Activated naive CD4-positive, alpha-beta T cell treated with anti-CD3 and anti-CD28 coated beads, Interleukin-2, amount 50 U/mL, for 72 hours (primary cell): ENCODE data around the gene LYPD1. TPM values are rescaled to one million over a fixed set of nuclear protein-coding genes. Genes with fewer than 3 reads are reported as not detected.
"Not testable (repeated sequence)": the region's sequence is repeated elsewhere in the genome, so short reads cannot be mapped to it uniquely, and the experiment has no call there.

ENCODE experiments used
- ATAC-seq, 2 donors: fragments of 150-1000 bp; cut with Tn5 transposase; 2 replicates each; pipeline ENCODE4 v1.10.0; 2021; ENCODE audit warnings: mild to moderate bottlenecking in 2 of 2, moderate library complexity in 2 of 2
- DNase-seq, 2 donors: peaks; one replicate each; pipeline ENCODE4 v3.0.0; 2021 to 2022; ENCODE audit warnings: low spot score in 2 of 2
- H3K27ac Mint-ChIP-seq, 2 donors: one replicate each; pipeline ENCODE4 v1.8.0; 2022; ENCODE audit warnings: mild to moderate bottlenecking in 2 of 2, mixed read lengths in 2 of 2
- H3K36me3 Mint-ChIP-seq, 2 donors: one replicate each; pipeline ENCODE4 v1.8.0; 2022; ENCODE audit warnings: mixed read lengths in 2 of 2
- H3K9me3 Mint-ChIP-seq, 2 donors: one replicate each; pipeline ENCODE4 v1.8.0; 2022; ENCODE audit warnings: mixed read lengths in 2 of 2
- total RNA-seq, 2 donors: library from RNA; stranded (reverse); gene quantifications; one replicate each; pipeline ENCODE4 v1.2.3, GENCODE V29; 2022

The LYPD1 gene
- total RNA-seq: not detected

- H3K36me3 Mint-ChIP-seq: peaks cover 6% of the 10 kb centered on the region in 2 donors
- no peaks in the 10 kb centered on the region for H3K9me3 Mint-ChIP-seq
- ATAC-seq: no peak
- no peak within 1 kb of the TSS for H3K27ac Mint-ChIP-seq
- DNase-seq: no peak
Observed at GRCh38 chr2:132669908-132670495, at the start of gene LYPD1. Gene LYPD1 (minus strand): TSS chr2:132670205. CDS start chr2:132669932, 273 bp downstream.

- no peak for ATAC-seq
- H3K36me3 Mint-ChIP-seq: peaks cover 0 to 7% of the 10 kb centered on the region in 2 donors
- H3K9me3 Mint-ChIP-seq: peaks cover 16% of the 10 kb centered on the region in 2 donors
- H3K27ac Mint-ChIP-seq: no peak overlapping the region
- no peak for DNase-seq
Observed at GRCh38 chr2:132719480-132719879, 49.5 kb upstream of the LYPD1 start.

- H3K27ac Mint-ChIP-seq: no peak overlapping the region
- DNase-seq (no peak), ATAC-seq (no peak)
- no peaks in the 10 kb centered on the region for H3K36me3 Mint-ChIP-seq
- peaks cover 4 to 9% of the 10 kb centered on the region in 2 donors for H3K9me3 Mint-ChIP-seq
Observed at GRCh38 chr2:132716954-132717353, 46.9 kb upstream of the LYPD1 start.

GRCh38 chr2:132715386-132716351 lies 45.7 kb upstream of the LYPD1 start:
- ATAC-seq: no peak
- H3K27ac Mint-ChIP-seq: no peak overlapping the region
- H3K36me3 Mint-ChIP-seq: no peaks in the 10 kb centered on the region
- peaks cover 4 to 9% of the 10 kb centered on the region in 2 donors for H3K9me3 Mint-ChIP-seq
- no peak for DNase-seq

- Mint-ChIP-seq H3K27ac (no peak overlapping the region), H3K36me3 (no peaks in the 10 kb centered on the region), H3K9me3 (peaks cover 0 to 3% of the 10 kb centered on the region in 2 donors)
- DNase-seq (no peak), ATAC-seq (no peak)
Observed at GRCh38 chr2:132703396-132703795, 33.4 kb upstream of the LYPD1 start.

GRCh38 chr2:132701810-132702209 lies 31.8 kb upstream of the LYPD1 start:
- Mint-ChIP-seq H3K27ac (no peak overlapping the region), H3K9me3 (peaks cover 0 to 3% of the 10 kb centered on the region in 2 donors), H3K36me3 (no peaks in the 10 kb centered on the region)
- no peak for DNase-seq
- no peak for ATAC-seq

GRCh38 chr2:132699802-132700201 lies 29.8 kb upstream of the LYPD1 start:
- not testable (repeated sequence) for H3K27ac Mint-ChIP-seq, H3K36me3 Mint-ChIP-seq, ATAC-seq

GRCh38 chr2:132698347-132698746 lies 28.3 kb upstream of the LYPD1 start:
- not testable (repeated sequence) for H3K27ac Mint-ChIP-seq, H3K9me3 Mint-ChIP-seq, DNase-seq, ATAC-seq, H3K36me3 Mint-ChIP-seq

More at GRCh38 chr2:132699802-132700201, 29.8 kb upstream of the LYPD1 start:
- not testable (repeated sequence) for H3K9me3 Mint-ChIP-seq, DNase-seq

GRCh38 chr2:132697556-132698205 lies 27.7 kb upstream of the LYPD1 start:
- DNase-seq (no peak), ATAC-seq (no peak)
- Mint-ChIP-seq H3K36me3 (no peaks in the 10 kb centered on the region), H3K27ac (no peak overlapping the region), H3K9me3 (peaks cover 6 to 7% of the 10 kb centered on the region in 2 donors)

GRCh38 chr2:132692816-132693215 lies 22.8 kb upstream of the LYPD1 start:
- no peak for DNase-seq
- no peaks in the 10 kb centered on the region for H3K36me3 Mint-ChIP-seq
- ATAC-seq: no peak
- peaks cover 9 to 18% of the 10 kb centered on the region in 2 donors for H3K9me3 Mint-ChIP-seq
- H3K27ac Mint-ChIP-seq: no peak overlapping the region

GRCh38 chr2:132691556-132691955 lies 21.6 kb upstream of the LYPD1 start:
- ATAC-seq (no peak), DNase-seq (no peak)
- H3K9me3 Mint-ChIP-seq: peaks cover 9 to 18% of the 10 kb centered on the region in 2 donors
- H3K27ac Mint-ChIP-seq: no peak overlapping the region
- H3K36me3 Mint-ChIP-seq: no peaks in the 10 kb centered on the region

GRCh38 chr2:132690664-132691303 lies 20.8 kb upstream of the LYPD1 start:
- ATAC-seq: no peak
- Mint-ChIP-seq H3K27ac (no peak overlapping the region), H3K36me3 (no peaks in the 10 kb centered on the region), H3K9me3 (peaks cover 10 to 18% of the 10 kb centered on the region in 2 donors)
- no peak for DNase-seq

- Mint-ChIP-seq H3K27ac (no peak overlapping the region), H3K36me3 (peaks cover 0 to 5% of the 10 kb centered on the region in 2 donors), H3K9me3 (peaks cover 0 to 15% of the 10 kb centered on the region in 2 donors)
- DNase-seq (no peak), ATAC-seq (no peak)
Observed at GRCh38 chr2:132681766-132682165, 11.8 kb upstream of the LYPD1 start.

- H3K9me3 Mint-ChIP-seq: peaks cover 0 to 11% of the 10 kb centered on the region in 2 donors
- peaks cover 0 to 5% of the 10 kb centered on the region in 2 donors for H3K36me3 Mint-ChIP-seq
- H3K27ac Mint-ChIP-seq: no peak overlapping the region
- no peak for DNase-seq
- ATAC-seq: no peak
Observed at GRCh38 chr2:132680544-132680943, 10.5 kb upstream of the LYPD1 start.

- ATAC-seq (no peak), DNase-seq (no peak)
- H3K27ac Mint-ChIP-seq: no peak overlapping the region
- H3K36me3 Mint-ChIP-seq: peaks cover 0 to 5% of the 10 kb centered on the region in 2 donors
- H3K9me3 Mint-ChIP-seq: peaks cover 0 to 11% of the 10 kb centered on the region in 2 donors
Observed at GRCh38 chr2:132678483-132678882, 8.5 kb upstream of the LYPD1 start.

- Mint-ChIP-seq H3K36me3 (peaks cover 0 to 5% of the 10 kb centered on the region in 2 donors), H3K9me3 (peaks cover 0 to 7% of the 10 kb centered on the region in 2 donors), H3K27ac (no peak overlapping the region)
- DNase-seq: no peak
- no peak for ATAC-seq
Observed at GRCh38 chr2:132677661-132678060, 7.7 kb upstream of the LYPD1 start.
